MM.1S (cell line): ENCODE measurements around the gene NPAT.

Source experiments
- CTCF ChIP-seq: fragments of 300-600 bp; sonication (generic); IDR thresholded peaks from 2 replicates; pipeline ENCODE4 v1.5.1; 2016; ENCODE audit warnings: antibody characterized with exemption, low read length, mixed read lengths
- EZH2phosphoT487 ChIP-seq: fragments of 300-600 bp; sonication (generic); IDR thresholded peaks from 2 replicates; pipeline ENCODE4 v1.6.1; 2018; ENCODE audit warnings: antibody characterized with exemption, low read length

- no peak for TF ChIP-seq CTCF
- TF ChIP-seq EZH2phosphoT487: no peak
Observed at GRCh38 chr11:108154591-108154990, 67.8 kb downstream of the NPAT start.
